ENCODE data around the gene DSCAM. TPM values are rescaled to one million over a fixed set of nuclear protein-coding genes. Genes with fewer than 3 reads are reported as not detected.
"Not testable (repeated sequence)": the region's sequence is repeated elsewhere in the genome, so short reads cannot be mapped to it uniquely, and the experiment has no call there.

DSCAM gene
- total RNA-seq, 1 experiment from 2014 or later, result not detected

DNA sequence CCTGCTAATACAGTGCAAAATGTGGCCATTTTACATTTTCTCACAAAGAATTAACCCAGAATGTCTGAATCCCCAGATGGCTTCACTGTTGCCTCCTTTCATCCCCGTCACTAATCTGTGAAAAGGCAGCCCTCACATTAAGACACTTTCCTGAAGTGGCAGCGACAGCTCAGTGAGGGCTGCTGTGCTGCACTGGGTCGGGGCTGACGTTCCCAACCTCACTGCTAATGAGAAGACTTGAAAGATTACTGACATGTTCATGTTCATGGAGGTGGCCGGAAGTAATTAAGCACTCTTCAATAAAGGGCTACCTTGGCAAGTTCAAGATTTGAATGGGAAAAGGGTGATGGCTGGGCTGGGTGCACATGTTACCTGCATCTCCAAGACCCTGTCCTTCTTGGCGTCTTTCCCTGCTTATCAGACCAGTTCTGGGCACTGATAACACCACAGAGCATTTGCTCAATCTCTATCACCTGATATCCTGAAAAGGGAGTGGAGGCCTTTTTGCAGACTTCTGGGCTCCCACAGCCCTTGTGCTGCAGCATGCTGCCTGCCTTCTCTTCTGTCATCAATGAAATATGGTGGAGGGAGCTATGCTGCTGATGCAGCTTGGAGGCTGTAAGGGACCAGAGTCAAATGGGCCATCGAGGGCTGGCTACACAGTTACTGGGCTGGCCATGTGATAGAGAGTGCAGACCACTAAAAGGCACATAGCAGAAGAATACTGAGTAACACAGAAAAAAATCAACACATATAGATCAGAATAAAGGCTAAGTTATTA, 596.3 kb downstream of the DSCAM start:
- no peak for DNase-seq (ENCODE audit: low spot score)

DNA sequence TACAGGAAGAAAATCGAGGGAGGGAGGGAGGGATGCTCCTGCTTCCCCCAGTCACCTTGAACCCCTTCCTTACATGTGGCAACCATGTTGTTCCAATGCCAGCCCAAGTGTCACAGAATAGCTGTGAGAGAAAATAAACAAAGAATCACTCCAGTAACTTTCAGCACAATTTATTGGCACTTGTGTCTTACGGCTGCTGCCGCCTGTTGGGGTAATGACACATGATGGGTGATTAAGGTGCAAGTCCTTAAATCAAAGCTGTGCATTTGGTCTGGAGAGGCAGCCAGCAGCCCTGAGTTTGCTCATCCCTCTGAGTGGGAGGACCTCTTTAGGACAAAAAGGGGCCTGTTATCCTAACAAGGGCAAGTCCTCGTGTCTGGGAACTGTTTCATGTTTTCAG, 602.0 kb downstream of the DSCAM start:
- no peak for DNase-seq (ENCODE audit: low spot score)

DNA sequence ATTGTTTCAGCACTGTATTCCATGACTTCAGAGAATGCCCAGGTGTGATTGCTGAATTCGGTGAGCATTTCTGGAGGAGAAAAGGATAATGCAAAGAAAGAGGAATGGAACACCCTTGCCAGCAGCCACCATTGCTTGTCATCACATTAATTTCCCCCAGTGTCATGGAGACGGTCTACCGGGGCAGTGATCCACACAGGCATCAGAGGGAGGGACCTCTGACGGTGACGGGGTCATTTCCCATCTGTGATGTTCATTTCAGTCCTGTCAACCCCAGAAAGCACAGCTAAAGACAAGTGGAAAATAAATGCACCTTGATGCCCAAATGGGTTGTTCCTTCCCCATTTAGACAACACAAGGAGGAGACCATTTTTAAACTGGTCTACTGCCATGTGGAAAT, 603.3 kb downstream of the DSCAM start:
- no peak for DNase-seq (ENCODE audit: low spot score)

GRCh38 chr21:40242586-40243265, 604.2 kb downstream of the DSCAM start:
- no peak for DNase-seq (ENCODE audit: low spot score)

DNA sequence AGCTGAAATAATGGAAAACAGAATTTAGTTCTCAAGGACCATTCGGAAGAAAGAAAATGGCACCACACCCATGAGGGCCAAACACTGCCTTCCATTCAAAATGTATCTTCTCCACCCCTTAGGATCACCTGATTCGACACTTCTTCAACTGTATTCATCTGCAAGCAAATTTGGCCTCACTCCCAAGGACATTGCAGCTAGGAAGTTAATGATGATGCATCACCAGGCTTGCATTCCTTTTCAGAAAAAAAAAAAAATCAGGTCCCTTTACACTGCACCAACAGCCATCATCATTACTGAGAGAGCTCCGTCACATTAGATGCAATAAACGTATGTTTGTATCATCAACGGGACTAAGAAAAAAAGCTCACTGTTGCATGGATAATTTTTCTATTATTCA, 611.4 kb downstream of the DSCAM start:
- DNase-seq (ENCODE audit: low spot score), result no peak

DNA sequence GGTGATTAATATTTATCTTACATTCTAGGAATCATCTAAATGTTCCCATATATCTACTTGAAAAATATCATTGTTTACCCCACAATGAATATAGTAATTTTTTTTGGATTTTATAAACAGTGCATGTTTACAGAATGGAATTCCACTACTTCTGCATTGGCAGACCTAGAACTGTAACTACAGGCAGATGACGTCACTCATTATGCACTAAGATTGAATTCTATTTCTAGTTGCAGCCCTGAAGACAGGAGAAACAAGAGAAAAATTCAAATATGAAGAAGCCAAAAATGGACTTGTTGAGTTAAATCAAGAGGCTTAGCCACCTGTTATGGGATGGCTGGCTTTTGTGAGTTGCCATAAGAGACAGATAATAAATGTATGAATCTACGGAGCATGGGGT, 615.0 kb downstream of the DSCAM start:
- no peak for DNase-seq (ENCODE audit: low spot score)

DNA sequence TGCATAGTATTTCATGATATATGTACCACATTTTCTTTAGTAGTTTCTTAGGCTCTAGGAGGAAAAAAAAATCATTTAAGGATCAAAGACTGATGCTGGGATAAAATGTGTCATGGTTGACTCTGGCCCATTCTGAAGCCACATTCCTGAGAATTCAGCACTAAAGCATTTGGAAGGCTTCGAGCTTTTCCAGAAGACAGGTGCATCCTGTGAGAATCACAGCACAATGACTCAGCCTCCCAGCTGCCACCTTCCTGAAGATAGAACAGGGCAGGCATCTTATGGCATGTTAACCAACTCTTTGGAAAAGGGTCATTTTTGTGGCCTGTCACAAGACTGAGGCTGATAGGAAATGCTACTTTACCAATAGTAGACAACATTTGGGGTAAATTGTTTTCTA, 619.9 kb downstream of the DSCAM start:
- no peak for DNase-seq (ENCODE audit: low spot score)

- no peak for DNase-seq (ENCODE audit: low spot score)
Observed at GRCh38 chr21:40215941-40216340, 631.0 kb downstream of the DSCAM start.

DNA sequence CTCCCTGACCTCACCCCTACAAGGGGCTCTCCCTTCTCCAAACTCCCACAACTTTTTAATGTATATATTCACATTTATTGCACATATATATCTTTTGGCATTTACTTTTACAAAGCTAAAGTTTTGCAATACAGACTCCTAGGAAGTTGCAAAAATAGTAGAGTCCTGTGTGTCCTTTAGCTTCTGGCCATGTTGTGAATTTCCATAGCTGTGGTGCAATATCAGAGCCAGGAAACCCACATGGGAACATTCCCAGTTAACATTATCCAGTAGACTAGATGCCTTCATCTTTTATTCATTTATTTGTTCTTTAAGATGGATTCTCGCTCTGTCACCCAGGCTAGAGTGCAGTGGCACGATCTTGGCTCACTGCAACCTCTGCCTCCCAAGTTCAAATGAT, 636.7 kb downstream of the DSCAM start:
- DNase-seq (ENCODE audit: low spot score), result no peak

- no peak for DNase-seq (ENCODE audit: low spot score)
Observed at GRCh38 chr21:40208948-40209345, 638.0 kb downstream of the DSCAM start.

DNA sequence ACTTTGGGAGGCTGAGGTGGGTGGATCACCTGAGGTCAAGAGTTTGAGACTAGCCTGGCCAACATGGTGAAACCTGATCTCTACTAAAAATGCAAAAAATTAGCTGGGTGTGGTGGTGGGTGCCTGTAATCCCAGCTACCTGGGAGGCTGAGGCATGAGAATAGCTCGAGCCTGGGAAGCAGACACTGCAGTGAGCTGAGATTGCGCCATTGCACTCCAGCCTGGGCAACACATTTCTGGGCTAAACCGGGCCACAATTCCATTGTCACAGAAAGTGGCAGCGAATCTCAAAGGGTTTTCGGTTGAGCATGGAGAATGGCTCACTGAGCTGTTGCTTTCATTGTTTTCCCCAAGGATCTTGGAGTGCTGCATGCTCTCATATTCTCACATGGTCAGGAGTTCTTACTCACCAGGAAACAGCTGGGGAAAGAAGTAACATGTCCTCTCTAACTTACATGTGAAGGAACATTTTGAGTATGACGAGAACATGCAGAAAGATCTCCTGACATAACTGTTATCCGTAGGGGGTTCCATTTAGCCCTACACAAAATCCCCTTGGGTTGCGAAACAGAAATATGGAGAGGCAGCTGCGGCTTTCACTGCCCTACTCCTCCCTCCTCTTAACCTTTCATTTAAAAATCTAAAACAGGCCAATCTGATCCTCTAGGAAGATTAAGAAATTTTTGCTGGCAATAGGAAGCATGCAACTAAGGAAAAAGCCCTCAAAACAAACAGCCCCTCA, 638.6 kb downstream of the DSCAM start:
- DNase-seq (ENCODE audit: low spot score), result no peak

- no peak for DNase-seq (ENCODE audit: low spot score)
Observed at GRCh38 chr21:40200946-40201345, 646.0 kb downstream of the DSCAM start.

DNA sequence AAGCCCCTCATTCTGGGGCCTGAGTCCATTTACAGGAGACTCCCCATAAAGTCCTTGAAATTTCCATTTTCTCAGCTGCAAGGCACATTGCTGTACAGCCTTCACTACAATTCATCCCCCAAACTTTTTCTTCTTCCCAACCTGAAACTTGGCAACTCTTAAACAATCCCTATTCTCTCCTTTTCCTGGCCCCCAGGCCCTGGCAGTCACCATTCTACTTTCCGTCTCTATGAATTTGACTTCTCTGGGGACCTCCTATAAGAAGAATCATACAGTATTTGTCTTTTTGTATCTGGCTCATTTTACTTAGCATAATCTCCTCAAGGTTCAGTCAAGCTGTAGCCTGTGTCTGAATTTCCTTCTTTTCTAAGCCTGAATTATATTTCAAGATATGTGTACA, 646.8 kb downstream of the DSCAM start:
- no peak for DNase-seq (ENCODE audit: low spot score)

DNA sequence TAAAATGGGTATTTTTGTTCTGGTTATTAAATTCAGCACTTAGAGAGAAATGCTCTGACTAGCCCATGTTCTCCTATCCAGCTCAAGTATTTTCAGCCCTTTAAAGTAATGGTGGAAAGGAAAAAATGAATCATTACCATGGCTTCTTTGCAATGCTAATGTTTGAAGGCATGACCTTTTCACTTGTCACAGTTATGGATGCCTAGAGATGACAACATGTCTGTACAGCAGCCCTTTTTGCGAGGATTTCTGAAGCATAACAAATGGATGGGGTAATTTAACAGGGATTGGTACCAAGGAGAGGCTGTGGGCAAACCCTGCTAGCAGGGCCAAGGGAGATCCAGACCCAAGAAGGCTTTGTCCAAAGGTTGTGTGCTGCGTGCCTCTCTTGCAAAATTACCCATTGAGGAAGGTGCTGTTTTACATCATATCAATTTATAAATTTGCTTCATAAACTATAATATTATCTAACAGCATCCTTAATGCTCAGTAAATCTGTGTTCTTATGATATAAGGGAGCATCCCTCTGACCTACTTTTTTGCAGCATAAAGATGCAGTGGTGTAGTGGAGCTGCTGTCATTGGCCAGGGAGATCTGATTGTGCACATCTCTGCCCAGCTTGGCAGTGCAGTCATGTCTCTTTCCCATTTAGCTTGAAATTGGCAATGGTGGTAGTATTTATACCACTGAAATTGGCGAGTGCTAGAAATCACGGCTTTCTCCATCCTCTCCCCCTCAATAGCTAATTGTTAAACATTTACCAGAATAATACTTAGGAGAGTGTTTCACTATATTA, 652.6 kb downstream of the DSCAM start:
- no peak for DNase-seq (ENCODE audit: low spot score)

- no peak for DNase-seq (ENCODE audit: low spot score)
Observed at GRCh38 chr21:40191616-40192015, 655.3 kb downstream of the DSCAM start.

DNA sequence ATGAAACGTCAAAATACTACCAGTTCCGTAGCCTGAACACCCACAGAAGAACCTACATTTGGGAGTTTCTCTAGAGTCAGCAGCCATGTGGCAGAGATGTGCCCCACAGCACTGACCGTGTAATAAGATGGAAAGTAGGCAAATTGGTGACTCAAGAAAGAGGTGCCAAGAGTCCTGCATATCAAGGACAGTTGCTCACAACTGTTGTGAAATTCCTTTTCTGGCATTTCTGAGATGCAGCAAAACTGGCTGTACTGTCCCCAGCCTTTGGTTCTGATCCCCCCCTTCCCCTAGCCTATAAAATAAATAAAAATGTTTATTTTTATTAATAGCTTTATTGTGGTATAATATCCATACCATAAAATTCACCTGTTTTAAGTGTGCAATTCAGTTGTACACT, 655.8 kb downstream of the DSCAM start:
- DNase-seq (ENCODE audit: low spot score), result no peak

GRCh38 chr21:40187946-40188654, 658.9 kb downstream of the DSCAM start:
- DNase-seq (ENCODE audit: low spot score), result no peak

GRCh38 chr21:40187244-40187643, 659.7 kb downstream of the DSCAM start:
- no peak for DNase-seq (ENCODE audit: low spot score)

DNA sequence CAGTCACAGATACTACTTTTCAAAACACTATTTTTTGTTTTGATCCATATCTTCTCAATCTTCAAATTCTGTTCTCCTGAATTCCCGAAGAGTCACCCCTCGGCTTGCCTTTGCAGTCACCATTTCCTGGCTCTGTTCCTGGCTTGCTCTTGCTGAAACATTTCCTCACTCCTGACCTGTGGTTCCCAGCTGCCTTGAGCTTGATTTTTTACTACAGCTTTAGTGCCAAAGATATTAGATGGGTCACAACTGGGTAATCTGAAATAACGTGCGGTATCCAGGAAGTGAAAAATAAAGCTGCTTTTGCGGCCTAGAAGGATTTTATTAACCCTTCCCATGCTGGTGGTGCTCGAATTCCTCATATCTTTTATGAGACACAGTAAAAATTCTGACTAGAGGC, 660.9 kb downstream of the DSCAM start:
- no peak for DNase-seq (ENCODE audit: low spot score)

DNA sequence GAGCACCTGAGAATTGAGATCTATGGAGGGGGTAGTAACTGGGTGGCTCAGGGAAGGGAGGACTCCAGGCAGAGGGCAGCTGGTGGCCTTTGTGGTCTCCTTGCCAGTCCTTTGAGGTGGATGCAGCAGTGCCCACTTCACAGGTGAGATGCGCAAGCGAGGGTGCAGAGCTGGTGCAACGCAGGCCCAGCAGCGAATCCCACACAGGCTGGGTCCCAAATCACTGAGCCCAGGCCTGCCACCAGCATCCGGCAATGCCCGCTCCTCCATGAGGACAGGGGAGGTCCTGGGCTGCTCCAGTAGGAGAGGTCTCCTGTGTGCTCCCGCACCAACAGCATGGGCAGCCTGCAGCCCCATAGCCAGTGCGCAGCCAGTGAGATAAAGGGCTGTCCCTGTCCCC, 661.8 kb downstream of the DSCAM start:
- no peak for DNase-seq (ENCODE audit: low spot score)

DNA sequence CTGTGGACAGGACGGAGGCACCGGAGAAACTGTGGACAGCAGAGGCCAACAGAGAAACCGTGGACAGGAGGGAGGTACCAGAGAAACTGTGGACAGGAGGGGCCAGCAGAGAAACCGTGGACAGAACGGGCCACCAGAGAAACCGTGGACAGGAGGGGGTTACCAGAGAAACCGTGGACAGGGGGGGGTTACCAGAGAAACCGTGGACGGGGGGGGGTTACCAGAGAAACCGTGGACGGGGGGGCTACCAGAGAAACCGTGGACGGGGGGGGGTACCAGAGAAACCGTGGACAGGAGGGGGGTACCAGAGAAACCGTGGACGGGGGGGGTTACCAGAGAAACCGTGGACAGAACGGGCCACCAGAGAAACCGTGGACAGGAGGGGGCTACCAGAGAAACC, 664.5 kb downstream of the DSCAM start:
- not testable (repeated sequence) for DNase-seq (ENCODE audit: low spot score)

All from A172 (cell line).